ENCODE measurements around the gene NACC2.
"Not testable (repeated sequence)": the region's sequence is repeated elsewhere in the genome, so short reads cannot be mapped to it uniquely, and the experiment has no call there.

NACC2 gene

GRCh38 chr9:136110082-136111061 is 15.3 kb upstream of the NACC2 start:
- DNase-seq (ENCODE audit: low read depth) = peak; percentile 36

DNA sequence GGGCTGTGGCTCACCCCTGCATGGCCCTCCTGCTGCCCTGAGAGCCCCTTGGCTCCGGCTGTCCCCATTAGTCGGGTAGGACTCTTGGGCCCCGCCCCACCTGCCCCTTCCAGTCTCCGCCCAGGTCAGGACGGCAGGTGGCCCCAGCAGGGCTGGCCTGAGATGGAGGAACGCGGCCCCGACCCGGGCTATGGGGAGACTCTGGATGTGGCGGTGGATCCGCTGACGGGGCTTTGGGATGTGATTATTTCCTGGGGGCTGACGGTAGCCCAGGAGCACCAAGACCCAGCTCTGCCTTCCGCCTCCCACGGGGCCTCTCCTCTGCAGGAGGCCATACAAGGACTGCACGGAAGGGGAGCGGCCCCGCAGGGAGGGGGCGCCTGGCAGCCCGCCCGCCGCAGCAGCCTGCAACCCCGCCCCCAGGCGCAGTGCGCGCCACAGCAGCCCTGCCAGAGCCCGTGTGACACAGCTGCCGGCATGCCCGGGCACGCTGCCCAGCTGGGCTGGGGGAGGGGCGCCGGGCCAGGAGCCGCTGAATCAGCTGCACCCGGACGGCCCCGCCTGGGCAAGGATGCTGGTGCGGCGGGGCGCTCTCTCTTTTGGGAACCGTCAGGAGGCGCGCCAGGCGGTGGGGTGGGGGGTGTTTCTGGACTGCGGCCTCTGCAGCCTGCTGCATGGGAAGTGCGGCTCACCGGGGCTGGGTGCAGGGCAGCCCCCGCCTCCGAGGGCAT is 14.4 kb upstream of the NACC2 start:
- DNase-seq (ENCODE audit: low read depth) = peak; percentile 93

- no peak for DNase-seq (ENCODE audit: low read depth)
Observed at GRCh38 chr9:136108648-136109266, 13.7 kb upstream of the NACC2 start.

GRCh38 chr9:136107953-136108647 is 13.0 kb upstream of the NACC2 start:
- DNase-seq (ENCODE audit: low read depth) = no peak

DNA sequence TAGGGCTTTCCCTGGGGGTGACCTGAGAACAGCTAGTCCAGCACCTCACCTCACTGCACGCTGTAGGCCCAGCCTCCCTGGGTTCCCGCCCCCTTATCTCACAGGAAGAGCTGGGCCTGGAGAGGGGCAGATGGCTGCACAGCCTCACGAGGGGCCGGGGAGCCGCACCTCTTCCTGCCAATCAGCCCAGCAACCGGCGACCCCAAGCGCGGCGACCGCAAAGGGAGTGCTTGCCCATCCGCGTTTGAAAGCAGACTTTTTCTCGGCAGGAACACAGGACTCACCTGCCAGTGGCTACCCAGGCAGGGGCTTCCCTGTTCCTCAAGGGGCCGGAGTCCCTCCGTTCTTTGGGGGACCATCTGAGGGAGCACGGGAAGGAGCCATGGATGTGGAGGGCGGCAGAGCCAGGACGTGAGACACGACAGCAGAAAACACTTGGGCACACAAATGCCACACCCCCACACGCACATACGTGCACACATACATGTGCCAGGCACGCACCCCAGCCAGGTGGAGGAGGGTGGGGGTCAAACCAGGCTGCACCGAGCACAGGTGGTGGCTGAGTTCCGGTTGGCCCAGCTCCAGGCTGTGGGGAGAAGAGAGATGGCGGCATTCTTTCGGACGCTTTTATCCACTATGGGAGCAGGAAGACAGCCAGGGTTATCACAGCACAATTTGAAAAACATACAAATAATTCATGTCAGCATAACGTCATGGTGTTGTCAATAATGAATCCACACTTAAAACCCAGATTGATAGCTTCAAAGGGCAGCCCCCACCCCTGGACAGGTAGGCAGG is 12.3 kb upstream of the NACC2 start:
- no peak for DNase-seq (ENCODE audit: low read depth)

- peak; percentile 64 for DNase-seq (ENCODE audit: low read depth)
Observed at GRCh38 chr9:136105398-136106135, 10.5 kb upstream of the NACC2 start.

GRCh38 chr9:136104916-136105315 is 9.8 kb upstream of the NACC2 start:
- no peak for DNase-seq (ENCODE audit: low read depth)

GRCh38 chr9:136104488-136104800 is 9.4 kb upstream of the NACC2 start:
- no peak for DNase-seq (ENCODE audit: low read depth)

DNA sequence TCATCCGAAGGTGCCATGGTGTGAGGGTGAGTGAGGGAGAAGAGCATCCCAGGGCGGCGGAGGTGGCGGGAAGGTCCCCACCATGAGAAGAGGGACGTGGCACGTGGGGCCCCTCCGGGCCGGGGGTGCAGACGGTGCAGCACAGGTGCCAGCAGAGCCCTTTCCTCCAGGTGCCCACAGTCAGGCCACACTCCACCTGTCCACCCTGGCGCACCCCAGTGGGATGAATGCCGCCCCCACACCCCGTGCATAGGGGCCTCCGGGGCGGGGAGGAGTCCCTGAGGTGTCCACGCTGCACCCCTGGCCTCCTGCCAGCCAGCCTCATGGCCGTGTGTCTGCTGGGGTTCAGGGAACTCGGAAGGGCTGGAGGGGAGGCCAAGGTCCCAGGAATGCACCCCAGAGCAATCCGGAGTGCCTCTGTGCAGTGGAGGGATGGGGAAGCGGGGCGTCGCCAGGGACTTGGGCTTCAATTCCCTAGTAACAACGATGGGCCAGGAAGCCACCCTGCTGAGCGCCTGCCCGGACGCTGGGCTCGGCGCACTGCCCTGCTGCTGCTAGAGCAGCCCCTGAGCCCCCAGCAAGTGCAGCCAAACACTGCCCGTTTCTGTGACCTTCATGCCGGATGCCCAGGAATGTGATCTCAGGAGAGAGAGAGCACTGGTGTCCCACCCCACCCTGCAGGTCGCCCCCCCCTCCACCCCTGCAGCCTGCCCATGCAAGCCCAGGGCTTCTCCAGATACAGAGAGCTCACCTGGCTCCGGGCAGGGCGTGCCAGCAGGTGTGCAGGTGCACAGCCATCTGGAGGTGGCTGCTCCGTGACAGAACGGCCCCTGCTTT is 8.8 kb upstream of the NACC2 start:
- no peak for DNase-seq (ENCODE audit: low read depth)

DNA sequence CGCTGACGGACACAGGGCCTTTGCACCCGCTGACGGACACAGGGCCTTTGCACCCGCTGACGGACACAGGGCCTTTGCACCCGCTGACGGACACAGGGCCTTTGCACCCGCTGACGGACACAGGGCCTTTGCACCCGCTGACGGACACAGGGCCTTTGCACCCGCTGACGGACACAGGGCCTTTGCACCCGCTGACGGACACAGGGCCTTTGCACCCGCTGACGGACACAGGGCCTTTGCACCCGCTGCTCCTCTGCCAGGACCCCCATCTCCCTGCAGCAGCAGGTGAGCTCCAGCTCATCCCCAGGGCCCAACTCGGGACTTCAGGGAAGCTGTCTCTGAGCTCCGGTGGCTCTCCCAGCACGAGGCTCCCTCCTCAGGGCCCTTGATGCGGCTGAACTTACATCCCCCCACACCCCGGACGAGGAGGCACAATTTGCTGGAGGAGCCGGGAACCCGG is 6.6 kb upstream of the NACC2 start:
- DNase-seq (ENCODE audit: low read depth) = not testable (repeated sequence)

GRCh38 chr9:136100700-136101614 is 5.9 kb upstream of the NACC2 start:
- no peak for DNase-seq (ENCODE audit: low read depth)

- DNase-seq (ENCODE audit: low read depth) = no peak
Observed at GRCh38 chr9:136099542-136099941, 4.5 kb upstream of the NACC2 start.

DNA sequence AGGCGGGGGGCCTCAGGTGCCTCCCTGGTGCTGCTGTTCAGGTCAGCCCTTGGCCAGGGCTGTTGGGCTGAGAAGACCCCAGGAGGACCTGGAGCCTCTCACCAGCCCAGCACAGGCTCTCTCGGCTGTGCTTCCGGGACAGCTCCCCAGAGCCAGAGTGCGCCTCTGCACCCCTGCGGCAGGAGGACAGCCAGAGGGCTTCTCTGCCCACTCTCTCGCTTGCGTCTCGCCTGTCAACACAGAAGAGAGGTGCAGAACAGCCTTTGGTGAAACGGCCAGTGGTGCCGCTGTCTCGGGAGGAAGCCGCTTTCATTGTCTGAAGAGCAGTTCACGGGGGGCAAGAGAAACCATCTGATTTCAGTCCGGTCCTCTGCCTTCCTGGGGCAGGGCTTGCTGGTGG is 3.8 kb upstream of the NACC2 start:
- DNase-seq (ENCODE audit: low read depth) = no peak

DNA sequence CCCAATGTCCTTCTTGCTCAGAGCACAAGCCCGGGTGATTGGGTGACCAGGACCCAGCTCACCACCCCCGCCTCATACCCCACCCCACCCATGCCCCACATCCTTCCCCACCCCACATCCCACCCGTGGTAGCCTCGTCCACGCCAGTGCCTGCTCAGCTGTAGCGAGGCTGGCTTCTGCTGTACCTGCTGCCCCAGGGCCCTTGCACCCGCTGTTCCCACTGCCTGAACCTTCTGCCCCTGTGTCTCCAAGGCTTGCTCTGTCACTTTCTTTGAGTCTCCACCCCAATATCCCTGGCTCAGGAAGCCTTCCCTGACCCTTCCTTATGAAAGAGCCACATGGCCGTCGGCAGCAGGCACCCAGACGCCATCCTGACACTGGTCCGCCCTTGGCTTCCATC is 3.1 kb upstream of the NACC2 start:
- DNase-seq (ENCODE audit: low read depth) = no peak

- DNase-seq (ENCODE audit: low read depth) = no peak
Observed at GRCh38 chr9:136096505-136097001, 1.5 kb upstream of the NACC2 start.

DNA sequence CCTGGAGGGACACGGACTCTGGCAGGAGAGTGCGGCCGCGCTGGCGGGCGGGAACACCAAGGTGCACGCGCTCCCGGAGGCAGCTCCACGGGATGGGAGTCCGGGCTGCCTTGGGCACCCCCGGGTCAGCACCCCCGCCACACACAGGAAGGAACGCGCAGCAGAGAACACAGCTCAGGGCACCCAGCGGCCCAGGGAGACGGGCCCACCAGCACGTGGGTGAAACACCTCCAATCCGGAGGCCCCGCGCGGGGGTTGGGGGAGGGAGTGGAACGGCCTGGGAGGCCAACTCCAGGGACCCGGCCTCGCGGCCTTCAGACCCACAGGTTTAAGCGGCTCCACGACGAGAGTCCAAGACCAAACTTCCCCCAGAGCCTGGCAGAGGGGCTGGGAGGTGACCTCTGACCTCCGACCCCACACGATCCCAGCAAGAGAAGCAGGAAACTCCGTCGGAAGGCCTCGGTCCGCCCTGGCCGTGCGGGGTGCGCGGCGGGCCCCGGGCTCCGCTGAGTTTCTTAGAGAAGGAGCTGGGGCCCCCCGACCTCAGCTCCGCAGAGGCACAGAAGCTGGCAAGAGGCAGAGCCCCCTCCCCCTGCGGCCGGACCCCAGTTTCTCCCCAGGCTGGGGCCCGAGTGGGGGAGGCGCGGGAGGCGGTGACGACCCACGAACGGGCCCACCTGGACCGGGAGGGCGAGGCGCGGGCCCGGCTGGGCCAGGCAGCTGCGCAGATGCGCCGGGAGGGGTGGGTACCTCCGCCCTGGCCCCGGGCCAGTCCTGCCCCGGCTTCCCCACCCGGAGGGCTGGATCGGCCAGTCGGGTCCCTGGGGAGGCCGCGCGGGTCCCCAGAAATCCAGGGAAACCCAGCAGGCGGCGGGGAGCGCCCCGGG is 851 bp downstream of the NACC2 start:
- peak; percentile 70 for DNase-seq (ENCODE audit: low read depth)

- peak; percentile 56 for DNase-seq (ENCODE audit: low read depth)
Observed at GRCh38 chr9:136093346-136093986, 1.6 kb downstream of the NACC2 start.
